ENCODE measurements around the gene NPIPB2.
"Not testable (repeated sequence)": the region's sequence is repeated elsewhere in the genome, so short reads cannot be mapped to it uniquely, and the experiment has no call there.

NPIPB2 gene

DNA sequence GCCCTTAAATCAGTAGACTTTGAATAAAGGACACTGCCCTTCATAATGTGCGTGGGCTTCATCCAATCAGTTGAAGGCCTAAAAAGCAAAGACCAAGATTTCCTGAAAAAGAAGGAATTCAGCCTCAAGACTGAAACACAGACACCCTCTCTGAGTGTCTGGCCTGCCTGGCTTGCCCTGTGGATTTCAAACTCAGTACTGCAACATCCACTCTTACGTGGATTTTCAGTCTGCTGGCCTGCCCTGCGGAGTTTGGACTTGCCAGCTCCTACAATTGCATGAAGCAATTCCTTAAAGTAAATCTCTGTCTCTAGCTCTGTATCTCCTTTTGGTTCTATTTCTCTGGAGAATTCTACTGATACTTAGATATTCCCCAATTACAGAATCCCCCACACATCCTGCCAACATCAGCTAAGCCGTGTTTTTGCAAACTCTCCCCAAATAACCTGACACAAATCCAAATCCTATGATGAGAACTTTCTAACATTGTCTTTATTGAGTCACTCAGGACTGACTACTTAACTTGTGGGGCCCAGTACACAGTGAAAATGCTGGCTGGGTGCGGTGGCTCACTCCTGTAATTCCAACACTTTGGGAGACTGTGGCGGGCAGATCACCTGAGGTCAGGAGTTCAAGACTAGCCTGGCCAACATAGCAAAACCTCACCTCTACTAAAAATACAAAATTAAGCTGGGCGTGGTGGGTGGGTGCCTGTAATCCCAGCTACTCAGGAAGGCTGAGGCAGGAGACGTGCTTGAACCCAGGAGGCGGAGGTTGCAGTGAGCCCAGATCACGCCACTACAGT, 15.9 kb upstream of the NPIPB2 start:
- no peak for DNase-seq

DNA sequence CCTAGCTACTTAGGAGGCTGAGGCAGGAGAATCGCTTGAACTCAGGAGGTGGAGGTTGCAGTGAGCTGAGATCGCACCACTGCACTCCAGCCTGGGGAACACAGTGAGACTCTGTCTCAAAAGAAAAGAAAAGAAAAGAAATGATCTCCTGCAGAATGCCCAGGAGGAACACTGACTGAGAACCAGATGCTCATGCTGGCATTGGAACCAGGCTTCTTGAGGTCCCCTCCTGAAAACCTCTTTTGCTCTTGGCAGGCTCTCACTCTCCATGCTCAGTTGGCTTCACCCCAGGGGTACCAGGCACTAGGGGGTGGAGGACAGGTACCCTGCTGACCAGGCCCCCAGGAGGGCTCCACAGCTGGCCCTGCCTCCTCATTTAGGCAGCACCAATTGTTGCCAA, 14.7 kb upstream of the NPIPB2 start:
- no peak for DNase-seq

DNA sequence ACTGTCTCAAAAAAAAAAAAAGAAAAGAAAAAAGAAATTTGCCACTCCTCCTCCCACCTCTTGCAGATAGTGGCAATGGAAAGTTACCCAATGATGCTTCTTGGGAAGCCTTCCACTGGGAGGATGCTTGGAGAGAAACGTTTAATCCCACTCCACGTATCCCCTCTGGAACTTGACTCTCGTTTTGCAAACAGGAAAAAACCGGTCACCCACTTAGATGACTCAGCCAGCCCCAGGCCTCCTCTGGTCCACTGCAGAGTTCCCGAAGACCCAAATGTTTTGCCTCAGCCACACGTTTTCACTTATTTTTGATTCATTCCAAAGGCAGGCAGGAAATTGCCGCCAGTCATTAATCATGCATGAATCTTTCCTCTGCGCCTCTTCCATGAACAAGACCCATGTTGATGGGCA, 13.9 kb upstream of the NPIPB2 start:
- no peak for DNase-seq

DNA sequence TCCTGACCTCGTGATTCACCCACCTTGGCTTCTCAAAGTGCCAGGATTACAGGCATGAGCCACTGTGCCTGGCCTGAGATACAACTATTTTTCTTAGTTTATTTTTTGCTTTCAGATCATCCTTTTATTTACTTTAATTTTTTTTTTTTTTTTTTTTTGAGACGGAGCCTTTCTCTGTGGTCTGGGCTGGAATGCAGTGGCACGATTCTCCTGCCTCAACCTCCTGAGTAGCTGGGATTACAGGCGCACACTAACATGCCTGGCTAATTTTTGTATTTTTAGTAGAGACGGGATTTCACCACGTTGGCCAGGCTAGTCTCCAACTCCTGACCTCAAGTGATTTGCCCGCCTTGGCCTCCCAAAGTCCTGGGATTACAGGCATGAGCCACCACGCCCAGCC, 11.7 kb upstream of the NPIPB2 start:
- not testable (repeated sequence) for DNase-seq

DNA sequence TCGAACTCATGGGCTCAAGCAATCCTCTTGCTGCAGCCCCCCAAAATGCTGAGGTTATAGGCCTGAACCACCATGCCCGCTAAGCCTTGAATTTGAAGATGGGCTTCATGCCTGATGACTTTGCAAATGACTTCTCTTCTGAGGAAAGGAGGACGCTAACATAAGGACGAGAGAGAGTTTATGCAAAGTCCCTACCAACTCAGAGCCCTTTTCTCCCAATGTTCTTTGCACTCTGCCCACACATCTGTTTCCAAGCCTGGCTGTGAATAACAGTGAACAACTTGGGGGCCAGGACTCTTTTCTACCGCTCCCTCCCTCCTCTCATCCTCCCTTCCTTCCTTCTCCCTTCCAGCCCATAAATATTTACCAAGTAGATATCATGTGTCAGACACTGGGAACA, 8.5 kb upstream of the NPIPB2 start:
- DNase-seq, result no peak

DNA sequence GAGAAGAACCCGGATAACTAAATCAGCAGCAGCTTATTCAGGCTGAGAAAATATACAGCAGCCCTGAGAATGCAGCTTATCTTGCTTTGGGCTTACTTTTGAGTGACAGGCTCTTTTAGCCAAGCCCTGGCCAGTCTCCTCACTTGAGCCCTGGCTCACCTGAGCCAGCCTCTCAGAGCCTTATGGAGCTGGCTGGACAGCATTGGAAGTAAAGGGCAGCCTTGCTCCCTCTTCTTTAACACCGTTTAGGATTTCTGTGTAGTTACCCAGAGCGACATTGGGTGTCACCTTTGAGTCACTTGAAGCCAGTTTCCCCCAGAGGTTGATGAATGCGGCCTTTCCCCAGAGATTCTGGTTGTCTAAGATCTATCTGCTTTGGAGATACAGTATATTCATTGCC, 7.7 kb upstream of the NPIPB2 start:
- no peak for DNase-seq

DNA sequence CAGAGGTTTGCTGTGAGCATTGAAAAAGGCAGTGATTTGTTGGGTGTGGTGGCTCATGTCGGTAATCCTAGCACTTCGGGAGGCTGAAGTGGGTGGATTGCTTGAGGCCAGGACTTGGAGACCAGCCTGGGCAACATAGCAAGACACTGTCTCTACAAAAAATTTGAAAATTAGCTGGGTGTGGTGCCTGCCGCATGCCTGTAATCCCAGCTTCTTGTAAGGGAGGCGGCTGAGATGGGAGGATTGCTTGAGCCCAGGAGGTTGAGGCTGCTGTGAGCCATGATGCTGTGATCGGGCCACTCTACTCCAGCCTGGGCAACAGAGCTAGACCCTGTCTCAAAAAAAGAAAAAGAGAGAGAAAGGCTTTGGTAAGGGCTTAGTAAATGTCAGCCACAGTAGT, 7.0 kb upstream of the NPIPB2 start:
- no peak for DNase-seq

DNA sequence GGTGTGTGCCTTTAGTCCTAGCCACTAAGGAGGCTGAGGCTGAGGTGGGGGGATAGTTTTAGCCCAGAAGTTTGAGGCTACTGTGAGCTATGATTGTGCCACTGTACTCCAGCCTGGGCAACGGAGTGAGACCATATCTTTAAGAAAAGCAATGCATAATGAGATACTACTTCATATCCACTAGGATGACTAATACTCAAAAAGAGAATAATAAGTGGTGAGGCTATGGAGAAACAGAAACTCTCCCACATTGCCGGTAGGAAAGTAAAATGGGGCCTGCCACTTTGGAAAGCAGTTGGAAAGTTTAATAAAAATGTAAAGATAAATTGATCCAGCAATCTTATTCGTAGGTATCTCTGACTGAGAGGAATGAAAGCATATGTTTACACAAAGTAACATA, 4.6 kb upstream of the NPIPB2 start:
- no peak for DNase-seq

DNA sequence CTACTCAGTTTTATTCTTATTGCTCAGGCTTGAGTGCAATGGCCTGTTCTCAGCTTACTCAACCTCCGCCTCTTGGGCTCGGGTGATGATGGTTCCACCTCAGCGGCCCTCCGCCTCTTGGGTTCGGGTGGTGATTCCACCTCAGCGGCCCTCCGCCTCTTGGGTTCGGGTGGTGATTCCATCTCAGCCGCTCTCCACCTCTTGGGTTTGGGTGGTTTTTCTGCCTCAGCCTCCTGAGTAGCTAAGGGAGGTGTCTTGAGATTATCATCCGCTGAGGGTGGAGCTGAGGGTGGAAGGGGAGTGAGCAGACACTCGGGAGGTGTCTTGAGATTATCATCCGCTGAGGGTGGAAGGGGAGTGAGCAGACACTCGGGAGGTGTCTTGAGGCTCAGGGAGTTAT, 14.5 kb downstream of the NPIPB2 start:
- not testable (repeated sequence) for DNase-seq

DNA sequence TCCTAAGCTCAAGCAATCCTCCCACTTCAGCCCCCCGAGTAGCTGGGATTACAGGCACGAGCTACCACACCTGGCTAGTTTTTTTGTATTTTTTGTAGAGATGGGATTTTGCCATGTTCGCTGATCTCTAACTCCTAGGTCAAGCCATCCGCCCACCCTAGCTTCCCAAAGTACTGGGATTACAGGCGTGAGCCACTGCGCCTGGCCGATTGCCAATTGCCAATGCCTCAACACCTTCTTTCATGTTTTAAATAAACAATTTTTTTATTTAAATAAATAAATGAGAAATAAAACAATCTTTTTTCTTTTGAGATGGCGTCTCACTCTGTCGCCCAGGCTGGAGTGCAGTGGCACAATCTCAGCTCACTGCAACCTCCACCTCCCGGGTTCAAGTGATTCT, 17.8 kb downstream of the NPIPB2 start:
- DNase-seq, result not testable (repeated sequence)

DNA sequence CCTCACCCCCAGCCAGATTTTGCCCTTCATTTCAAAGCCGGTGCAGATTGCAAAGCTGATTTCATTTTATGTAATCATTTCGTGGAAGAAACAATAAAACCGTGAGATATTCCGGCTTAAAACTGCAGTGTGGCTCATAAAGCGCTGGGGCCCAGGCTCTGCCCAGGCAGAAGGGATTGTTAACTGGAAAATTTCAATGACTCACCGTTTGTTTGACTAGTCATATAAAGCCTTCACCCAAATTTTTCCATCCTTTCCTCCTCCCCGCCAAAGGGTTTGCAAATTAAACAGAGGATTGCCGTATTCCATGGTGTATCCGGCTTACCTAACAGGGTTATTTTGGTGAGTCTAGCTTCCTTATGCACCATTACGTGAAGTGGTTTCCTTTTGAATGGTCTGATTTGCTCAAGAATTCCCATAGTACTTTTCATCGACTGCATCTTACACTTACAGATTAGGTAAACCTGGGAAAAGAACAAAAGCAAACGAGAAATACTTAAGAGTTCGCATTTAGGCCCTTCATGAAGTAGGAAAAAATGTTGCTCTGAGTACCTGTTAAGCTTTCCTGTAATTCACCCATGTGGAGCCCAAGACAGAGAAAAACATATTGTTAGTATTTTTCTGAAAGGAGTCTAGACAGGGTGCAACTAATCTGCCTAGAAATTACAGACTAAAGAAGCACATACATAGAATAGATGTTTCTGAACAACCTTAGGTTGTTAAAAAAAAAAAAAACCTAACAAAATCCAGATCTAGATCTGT, 25.1 kb downstream of the NPIPB2 start:
- no peak for DNase-seq

DNA sequence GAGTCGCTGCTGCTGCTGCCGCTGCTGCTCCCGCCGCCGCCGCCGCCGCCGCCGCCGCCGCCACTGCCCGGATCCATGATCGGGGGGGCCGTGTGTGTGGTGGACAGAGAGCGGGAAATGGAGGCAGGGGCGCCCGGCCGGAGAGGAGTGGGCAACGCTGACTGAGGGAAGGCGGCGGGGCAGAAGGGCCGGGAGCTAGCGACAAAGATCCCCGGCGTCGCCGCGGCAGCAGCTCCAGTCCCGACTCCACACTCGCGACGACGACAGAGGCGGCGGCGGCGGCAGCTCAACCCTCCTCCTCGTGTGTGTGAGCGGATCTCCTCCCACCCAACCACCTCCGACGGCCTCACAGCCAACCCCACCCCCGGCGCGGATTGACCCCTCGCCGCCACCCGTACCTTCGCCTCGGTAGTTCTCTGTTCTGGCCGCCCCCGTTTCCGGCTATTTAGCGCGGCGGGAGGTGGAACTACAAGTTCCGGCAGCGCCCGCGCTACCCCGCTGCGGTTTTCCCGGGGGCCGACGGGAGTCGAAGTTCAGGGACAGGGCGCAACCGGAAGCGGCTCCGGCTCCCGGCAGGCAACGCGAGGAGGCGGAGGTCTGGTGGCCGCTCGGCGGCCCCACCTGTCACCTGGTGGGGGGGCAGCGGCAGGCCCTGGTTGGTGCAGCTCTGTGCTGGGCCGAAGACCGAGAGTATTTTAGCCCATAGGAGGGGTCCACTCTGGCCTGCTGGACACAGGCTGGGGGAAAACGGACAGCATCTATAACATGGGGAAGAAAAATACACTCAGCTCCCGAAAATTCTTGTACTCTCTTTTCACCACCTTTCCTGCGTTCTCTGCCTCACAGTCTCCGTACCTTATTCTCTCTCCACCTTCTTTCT, 26.0 kb downstream of the NPIPB2 start, which contains the start of gene GSPT1:
Gene GSPT1 (minus strand): TSS at position 313 of the 880 bp plus-strand sequence. CDS start 236 bp downstream, at position 77.
- peak; percentile 98 for DNase-seq

DNA sequence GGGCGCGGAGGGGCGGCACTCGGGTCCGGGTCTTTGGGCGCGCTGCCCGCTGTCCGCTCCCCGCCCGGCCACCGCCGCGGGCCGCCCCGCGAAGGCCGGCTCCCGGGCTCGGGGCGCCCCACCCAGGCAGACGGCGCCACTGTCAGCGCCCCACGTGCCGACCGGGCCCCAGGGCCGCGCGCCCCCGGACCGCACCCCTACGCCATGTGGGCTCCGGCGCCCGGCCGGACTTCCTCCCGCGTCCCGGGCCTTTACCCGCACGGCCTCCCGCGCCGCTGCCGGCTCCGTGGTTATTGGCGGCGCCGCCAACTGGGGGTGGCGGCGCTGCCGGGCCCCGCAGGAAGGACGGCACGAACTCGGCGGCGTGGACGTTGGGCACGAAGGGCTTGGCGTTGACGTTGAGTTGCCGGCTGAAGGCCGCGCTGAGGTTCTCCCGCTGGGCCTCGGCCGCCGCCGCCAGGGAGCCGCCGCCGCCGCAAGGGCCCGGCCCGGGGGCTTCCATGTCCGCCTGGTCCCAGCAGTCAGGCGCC, 26.7 kb downstream of the NPIPB2 start:
- peak; percentile 10 for DNase-seq

DNA sequence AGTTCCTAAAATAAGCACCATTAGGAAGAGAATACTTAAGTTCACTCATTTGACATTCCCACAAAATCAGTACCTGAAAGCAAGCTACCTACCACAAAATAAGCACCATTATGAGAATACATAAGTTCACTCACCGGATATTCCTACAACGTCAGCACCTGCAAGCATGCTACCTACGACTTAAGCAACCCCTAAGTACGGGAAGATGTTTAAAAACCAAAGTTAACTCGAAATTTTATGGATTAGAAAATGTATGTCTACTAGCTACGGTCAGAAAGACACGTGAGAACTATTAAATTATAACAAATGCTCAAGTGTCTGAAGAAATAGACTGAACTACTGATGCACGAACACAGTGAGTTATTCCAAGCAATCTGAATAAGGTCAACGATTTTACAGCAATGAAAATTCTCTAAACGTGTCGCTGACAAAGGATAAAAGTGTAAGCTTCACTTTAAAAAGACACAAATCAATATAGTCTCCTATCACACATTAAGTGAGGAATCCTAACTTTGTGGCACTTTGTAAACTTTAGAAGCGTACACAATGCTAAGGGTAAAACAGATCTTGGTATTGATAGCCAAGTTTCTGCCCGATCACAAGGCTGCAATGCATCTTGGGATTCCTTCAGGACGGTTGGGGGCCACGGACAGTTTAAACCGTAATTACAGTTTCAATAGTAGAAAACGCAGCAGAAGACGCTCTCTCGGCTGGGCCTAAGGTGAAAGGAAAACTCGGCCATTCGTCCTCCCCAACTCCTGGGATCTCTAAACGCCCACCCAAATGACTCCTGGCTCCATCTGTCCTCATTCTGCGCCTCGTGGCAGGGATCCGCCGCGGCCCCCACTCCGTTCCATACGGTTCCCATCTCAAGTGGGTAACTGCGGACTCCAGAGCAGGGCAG, 27.4 kb downstream of the NPIPB2 start:
- DNase-seq, result peak; percentile 15

DNA sequence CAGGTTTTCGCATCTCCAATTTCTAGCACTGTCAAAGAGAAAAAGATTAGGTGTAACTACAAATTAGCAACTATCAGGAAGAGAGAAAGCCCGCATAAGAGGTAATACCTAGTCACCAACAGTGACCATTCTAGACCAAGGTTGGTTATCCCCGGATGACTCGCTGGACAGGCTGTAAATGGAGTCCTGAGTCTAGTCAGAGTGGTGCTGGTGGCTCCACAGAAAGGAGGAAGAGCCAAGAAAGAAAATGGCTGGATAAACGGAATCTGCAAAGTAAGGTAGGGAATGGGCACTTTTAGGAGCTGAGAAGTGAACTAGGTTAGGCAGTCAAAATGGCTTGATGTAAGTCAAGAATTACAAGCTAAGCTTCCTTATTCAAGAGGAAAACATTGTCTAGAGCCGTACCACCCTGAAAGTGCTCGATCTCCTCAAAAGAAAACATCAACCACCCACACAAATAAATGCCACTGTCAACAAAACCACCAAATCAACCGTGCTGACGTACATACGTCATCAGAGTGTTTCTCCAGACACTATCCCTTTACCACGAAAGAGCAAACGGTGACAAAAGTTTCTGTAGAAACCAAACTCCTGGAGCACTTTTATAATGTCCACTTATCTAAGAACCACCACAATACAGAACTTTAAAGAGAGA, 28.3 kb downstream of the NPIPB2 start:
- no peak for DNase-seq

DNA sequence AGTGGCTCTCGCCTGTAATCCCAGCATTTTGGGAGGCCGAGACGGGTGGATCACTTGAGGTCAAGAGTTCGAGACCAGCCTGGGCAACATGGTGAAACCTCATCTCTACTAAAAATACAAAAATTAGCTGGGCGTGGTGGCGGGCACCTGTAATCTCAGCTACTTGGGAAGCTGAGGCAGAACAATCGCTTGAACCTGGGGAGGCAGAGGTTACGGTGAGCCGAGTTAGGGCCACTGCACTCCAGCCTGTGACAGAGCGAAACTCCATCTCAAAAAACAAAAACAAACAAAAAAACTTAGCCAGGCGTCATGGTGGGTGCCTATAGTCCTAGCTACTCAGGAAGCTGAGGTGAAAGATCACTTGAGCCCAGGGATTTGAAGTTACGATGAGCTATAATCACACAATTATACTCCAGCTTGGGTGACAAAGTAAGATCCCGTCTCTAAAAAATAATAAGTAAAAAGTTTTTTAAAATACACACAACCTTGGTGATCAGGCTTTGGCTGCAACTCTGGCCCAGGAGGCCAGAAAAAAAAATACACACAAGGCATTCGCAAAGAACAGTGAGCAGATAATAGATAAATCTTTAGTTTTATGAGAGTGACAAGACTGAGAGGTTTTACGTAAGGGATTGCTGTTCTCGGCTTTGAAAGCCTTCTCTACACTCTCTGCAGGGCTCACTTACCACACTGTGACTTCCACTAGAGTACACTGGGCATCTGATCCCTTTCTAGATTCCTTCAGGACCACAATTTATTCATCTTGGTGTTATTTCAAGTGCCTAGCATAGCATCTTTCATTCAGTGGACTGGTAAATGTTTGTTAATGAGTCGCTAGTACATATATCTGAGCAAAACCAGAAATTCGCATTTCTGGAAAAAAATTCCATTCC, 31.9 kb downstream of the NPIPB2 start:
- no peak for DNase-seq

DNA sequence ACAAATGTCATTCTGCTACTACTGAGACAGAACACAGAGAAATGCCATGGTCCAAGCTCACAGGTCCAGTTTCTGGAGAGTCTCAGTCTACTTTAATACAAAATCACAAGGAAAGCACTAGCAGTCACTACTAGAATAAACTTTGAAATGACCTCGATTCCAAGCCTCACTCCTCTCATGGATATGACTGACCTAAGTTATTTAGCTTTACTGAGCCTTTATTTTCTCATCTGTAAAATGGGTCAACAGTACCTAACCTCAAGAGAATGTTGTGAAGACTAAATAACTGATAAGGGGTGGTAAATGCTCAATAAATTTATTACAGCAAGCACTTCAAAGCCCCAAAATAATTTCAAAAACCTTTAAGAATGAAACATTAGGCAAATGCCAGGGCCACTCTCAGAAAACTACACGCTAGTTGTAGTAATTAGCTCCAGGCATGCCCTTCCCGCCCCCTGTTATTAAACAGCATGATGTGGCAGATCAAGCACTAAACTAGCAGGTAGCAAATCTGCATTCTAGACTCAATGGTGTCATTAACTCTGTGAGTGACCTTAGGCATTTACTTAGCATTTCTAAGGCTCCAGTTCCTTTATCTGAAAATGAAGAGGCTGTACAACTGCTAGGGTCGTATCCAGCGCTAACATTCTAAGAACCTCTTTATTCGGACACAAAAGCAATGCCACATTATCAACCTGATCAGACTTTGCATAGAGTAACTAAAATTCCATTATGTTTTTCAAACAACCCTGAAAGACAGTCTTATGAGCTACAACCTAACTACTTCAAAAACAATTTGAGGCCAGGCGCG, 34.5 kb downstream of the NPIPB2 start:
- DNase-seq, result no peak

DNA sequence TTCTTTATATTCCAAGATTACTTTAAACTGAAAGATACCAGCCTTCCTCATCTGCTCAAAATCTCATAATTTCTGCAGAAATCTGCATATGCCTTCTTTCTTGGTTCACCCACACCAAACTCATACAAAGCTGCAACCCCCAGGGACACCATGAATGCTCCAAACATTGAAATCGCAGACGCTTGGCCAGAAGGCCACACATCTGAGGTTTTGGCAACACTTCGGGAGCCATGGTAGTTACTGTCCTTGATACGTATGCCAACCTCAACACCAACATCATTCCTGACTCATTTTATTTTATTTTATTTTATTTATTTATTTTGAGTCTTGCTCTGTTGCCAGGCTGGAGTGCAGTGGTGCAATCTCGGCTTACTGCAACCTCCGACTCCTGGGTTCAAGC, 37.9 kb downstream of the NPIPB2 start:
- DNase-seq, result no peak

DNA sequence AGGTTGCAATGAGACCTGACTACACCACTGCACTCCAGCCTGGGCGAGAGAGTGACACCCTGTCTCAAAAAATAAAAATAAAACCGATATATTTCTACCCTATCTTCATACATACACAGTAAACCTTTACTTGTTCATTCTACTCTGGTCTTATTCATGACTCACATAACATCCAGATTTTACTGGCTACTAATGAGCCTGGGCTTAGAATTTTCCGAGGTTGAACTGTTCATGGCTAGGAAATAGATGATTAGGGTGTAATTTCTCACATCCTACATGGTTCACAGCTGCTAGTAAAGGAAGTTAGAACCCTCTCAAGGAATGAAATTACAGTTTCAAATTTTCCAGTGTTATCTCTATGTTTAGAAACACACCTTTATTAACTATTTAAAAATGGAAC, 40.8 kb downstream of the NPIPB2 start:
- no peak for DNase-seq
